ENCODE data around the gene TBATA.
A peak's percentile ranks its signal among the peaks of the same experiment; 100 is the strongest.

The TBATA gene

DNA sequence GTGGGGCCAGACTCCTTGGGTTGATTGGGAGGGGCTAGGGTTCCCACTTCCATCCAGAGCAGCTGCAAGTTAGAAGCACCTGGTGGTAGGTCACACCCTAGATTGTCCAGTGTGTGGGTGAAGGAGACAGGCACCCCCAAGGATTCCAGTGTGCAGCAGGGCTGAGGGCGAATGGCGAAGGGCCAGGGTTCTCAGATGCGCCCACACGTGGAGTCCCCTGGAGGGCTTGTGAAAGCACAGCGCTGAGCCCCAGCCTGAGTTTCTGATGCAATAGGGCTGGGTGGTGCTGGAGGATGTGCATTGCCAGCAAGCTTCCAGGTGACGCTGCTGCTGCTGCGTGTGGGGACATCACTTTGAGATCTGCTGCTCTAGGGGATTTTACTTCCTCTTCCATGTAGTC, 25.4 kb downstream of the TBATA start:
- DNase-seq: peak; percentile 48

DNA sequence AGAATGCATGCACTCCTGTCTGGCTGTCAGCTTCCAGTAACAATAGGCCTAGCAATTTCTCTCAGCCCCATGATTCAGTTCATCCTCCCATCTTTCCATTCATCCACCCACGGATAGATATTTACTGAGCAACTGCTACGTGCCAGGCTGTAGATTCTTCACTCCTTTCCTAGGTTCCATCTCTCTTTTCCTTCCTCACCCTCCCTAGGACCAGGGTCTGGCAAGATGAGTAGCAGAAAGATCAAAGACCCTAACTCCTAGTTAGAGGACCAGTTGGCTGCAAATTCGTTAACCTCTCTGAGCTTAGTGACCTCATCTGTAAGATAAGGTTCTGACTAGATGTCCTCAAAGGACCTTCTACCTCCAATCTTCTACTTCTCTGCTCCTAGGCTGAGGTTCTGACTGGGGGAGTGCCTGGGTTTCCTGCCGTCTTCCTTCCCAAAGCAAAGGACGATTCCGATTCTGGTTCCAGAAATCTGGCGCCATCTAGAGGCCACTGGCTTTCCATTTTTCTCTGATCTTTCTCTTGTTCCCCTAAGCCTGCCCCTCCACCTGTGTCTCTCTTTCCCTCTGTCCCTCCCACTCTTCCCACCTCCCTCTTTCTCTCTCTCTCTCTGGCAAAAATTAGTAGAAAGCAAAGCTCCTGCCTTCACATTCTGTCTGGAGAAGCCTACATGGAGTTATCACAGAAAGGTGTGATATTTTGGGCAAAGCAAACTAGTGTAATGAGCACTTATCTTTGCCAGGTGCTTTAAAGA, 26.2 kb downstream of the TBATA start:
- peak; percentile 79 for DNase-seq

DNA sequence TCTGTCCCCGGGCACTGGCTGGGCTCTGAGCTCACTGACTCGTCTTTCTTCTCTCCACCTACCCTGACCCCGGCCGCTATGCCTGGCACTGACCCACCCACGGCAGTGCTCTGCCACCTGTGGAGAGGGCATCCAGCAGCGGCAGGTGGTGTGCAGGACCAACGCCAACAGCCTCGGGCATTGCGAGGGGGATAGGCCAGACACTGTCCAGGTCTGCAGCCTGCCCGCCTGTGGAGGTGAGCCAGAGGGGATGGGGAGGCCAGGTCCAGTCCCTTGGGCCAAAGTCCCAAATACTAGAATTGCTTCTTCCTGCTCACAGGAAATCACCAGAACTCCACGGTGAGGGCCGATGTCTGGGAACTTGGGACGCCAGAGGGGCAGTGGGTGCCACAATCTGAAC, 27.3 kb downstream of the TBATA start:
- DNase-seq: no peak

DNA sequence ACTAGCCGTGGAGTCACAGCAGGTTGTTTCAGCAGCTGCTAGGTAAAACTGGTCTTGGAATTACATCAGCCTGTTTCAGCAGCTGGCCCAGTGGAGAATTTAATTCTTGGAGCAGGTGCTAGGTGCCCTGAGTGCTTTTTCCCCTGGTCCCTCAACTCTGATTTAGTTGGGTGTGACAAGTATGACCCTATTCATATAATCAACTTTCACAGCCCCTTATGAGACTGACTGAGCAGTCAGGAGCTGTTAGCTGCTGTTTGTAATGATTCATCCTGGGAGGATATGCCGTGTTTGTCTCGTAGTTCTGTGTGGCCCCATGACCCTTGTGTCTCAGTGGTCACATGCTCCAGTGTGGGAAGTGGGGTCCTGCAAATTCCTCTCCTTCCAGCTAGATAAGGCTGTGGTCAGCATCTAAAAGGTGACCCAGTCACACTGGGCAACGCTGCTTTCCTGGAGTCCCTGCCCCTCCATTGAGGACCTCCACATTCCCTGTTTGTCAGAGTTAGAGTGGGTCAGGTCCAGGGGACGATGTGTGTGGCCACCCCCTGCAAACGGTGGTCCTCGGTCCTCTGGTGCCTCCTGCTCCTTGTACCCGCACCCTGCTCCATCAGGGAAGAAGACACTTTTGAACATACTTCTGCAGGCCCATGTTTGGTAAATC, 28.3 kb downstream of the TBATA start:
- DNase-seq: no peak

DNA sequence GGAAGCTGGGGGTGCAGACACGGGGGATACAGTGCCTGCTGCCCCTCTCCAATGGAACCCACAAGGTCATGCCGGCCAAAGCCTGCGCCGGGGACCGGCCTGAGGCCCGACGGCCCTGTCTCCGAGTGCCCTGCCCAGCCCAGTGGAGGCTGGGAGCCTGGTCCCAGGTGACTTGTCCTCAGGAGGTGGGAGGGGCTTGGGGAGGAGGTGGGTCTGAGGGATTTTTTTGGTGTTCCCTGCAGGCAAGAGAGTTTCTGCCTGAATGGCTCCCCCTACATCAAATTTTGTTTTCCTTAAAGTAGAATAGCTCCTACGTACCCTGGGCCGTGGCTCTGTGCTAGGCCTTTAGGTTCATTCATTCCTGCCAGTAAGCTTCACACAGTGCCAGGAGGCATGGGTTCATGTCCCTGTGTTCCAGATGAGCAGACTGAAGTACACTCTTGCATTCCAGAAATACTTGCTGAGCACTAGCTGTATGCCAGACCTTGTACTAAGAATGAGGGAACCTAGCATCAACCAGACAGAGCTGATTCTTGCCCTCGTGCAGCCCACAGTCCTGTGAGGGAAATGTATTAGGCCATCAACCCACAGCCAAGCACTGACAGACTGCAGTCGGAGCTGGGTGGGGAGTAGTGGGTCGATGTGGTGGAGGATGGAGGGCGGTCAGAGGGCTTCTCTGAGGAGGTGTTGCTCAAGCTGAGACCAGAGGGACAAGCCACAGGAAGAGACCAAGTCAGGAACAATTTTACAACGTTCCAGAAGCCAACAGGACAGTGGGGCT, 31.1 kb downstream of the TBATA start:
- DNase-seq: no peak

DNA sequence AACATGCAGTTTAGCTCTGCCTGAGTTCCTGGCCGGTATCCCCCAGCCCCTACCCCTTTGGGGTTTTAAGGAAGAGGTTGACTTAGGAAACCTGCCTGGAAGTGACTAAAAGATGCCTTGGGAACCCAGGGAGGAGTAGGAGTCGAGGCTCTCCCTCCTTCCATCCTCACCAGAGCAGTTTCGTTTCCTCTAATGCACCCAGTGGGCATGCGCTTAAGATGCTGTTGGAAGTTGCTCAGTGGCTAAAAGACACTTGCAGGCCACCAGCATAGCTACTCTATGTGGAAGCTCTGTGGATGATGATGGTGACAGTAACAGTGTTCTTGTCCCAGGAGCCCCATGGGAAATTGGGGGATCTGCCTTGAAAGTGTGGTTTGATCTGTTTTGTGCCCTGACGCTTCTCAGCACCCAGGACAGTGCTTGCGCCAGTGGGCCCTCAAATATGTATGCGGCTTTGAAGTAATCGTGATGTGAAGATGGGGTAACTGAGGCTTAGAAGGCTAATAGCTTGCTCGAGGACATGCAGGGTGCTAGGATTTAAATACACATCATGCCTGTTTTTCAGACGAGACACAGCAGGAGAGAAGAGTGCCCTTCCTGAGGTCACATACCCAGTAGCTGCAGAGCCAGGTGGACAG, 32.0 kb downstream of the TBATA start:
- DNase-seq: no peak

DNA sequence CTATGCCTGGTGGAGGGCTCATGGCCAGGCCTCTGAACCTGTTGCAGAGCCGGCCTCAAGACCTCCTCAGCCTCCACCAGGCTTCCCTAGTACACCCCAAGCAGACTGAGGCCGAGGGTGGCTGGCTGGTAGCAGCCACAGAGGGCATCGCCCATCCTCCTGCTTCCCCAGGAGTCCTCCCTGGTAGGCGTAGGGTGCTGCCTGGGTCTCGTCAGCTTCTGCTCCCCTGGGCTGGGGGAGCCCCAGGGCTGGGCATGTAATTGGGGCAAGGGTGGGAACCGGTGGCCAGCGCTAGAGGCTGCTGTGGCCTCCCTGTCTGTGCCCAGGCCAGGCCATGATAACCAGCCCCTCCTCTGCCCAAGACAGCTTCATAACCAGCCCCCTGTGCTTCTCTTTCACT, 32.6 kb downstream of the TBATA start:
- no peak for DNase-seq

DNA sequence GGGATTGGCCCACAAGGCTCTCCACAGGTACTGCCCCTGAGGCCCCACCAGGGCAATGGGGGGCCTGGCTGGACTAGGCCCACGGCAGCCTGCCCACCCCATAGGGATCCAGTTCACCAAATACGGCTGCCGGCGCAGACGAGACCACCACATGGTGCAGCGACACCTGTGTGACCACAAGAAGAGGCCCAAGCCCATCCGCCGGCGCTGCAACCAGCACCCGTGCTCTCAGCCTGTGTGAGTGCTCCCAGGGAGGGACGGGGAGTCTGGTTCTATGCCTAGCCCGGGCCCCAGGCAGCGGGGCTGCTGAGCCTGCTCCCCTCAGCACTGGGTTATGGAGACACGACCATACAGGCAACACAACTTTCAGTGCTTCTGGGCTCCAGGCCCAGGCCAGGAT, 33.2 kb downstream of the TBATA start:
- DNase-seq: no peak

DNA sequence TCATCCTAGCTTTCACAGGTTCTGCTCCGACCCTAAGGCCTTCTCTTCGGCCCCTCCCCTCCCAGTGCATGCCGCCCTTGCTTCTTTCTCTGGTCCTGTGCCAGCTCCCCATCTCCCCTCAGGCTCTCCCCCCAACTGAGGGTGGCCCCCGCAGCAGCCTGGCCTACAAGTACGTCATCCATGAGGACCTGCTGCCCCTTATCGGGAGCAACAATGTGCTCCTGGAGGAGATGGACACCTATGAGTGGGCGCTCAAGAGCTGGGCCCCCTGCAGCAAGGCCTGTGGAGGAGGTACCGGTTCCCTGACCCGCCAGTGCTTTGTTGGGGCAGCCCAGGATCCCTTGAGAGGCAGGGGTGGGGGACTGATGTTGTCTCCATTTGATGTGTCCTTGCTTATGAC, 33.8 kb downstream of the TBATA start:
- no peak for DNase-seq

DNA sequence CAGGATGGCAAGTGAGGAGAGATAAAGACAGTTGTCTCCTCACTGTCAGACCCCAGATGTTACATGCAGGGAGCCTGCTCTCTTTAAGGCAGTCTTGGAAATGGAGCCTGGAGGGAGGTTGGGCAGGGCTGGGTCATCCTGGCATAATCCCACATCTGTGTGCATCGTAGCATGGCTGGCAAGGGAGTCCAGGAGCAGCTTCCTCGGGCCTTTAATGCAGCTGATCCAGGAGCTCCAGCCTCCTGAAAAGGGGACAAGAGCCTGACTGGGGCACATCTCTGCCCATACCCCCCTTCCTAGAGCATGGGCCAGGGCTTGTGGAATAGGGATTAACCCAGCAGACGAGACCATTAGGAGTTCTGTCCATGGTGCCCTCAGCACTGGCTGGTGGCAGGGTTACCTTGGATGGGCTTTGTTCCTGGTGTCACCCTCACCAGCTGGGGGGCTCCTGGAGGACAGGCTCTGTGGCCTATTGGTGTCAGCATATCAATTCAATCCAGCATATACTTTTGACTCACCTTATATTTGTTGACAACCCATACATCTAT, 34.9 kb downstream of the TBATA start:
- DNase-seq: no peak

DNA sequence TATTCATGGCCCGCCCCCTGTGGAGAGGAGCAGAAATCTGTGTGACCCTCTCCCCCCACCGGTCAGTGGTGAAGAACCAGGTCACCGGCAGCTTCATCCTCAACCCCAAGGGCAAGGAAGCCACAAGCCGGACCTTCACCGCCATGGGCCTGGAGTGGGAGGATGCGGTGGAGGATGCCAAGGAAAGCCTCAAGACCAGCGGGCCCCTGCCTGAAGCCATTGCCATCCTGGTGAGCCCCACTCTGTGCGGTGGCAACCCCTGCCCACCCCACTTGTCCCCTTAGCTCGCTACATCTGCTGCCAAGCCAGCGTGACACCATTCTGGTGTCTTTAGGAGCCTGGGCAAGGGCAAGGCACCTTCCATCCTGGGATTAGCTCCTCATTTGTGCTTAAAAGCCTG, 35.4 kb downstream of the TBATA start:
- DNase-seq: no peak

DNA sequence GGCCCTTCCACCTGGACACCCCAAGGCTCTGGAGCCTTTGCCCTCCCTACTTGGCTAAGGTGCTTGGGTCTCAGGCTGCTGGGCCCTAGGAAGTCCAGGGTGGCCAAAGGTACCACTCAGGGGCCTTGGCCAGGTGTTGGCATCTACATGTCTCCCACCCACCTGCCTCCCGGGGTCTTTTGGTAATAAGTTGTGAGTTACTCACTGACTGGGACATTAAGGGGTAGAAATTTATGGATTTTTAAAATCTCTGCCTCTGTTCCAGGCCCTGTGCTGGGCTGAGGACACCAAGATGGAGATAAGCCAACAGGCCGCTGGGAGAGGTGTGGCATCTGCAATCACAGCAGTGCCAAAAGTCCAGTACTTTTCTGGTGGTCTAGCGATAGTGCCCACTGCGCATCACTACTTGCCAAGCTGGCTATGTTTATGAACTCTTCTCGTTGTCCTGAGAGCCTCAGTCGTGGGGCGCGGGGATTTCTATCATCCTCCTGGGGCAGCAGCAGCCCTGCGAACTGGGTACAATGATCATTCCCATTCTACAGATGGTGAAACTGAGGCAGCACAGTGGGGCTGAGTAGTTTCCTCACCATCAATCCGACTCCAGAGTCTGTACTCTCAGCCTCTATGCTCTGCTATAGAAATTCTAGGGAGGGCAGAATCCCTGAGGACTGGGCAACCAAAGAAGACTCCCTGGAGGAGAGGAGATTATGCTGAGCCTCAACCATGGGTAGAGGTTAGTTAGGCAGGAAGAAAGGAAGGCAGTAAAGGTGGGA, 36.2 kb downstream of the TBATA start:
- no peak for DNase-seq

DNA sequence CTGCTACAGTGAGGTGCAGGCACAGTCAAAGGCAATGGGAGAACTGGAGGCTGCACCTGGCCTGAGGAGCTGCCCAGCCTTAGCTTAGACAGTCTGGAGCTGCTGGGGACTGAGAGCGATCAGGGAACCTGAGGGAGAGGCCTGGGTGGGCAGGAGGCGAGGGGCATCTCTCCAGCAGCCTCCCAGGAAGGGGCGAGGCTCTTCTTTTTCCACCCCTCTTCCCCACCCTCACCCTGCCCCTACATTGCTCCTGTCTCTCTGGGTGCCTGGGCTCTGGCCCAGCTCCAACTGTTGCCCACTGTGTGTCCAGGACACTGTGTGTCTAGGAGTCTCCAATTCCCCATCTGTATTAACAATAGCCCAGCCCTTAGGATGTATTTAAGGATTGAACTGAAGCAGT, 36.9 kb downstream of the TBATA start:
- no peak for DNase-seq

DNA sequence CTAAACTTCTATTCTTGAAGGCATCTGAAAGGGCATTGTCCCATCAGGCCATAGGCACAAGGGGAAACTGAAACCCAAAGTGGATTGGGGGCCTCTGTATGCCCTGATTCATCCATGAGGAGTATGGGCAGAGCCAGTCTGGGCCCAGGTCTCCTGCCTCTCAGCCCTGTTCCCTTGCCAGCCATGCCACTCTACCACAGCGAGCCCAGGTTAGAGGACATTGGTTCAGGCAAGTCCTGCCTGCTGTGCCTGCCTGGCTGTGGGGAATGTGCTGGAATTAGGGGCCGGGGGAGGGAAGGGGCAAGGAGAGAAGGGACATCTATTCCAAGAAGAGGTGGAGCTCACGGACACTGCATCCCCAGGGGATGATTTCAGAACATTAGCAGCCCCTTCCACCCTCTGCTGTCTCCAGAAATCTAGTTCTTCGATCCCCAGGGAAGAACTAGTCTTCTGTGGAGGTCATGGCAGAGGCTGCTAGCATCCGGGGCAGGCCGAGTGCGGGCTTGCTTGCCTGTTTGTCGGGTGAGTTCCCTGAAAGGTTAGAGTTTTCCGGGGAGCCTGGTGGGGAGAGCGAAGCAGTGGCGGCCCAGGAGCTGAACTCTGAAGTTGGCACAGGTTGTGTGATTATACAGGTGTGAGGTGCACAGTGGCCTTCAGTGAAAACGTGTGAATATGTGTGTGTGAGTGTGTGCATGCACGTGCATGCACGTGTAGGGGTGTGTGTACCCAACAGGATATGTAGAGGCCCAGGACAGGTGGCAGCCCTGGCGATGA, 37.8 kb downstream of the TBATA start:
- no peak for DNase-seq

DNA sequence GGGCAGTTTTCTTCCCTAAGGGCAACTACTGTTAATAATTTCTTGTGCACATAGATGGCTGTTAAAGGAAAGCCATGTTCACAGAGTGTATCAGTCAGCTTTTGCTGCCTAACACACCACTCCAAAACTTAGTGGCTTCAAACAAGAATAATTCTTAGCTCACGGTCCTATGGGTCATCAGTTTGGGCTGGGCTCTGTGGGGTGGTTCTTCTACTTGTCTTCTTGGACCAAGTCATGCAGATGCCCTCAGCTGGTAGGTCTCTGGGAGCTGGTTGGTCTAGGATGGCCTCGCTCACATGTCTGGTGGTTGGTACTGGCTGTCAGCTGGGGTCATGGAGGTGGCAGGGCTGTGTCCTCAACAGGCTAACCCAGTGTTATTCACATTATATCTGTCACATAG, 39.6 kb downstream of the TBATA start:
- no peak for DNase-seq

DNA sequence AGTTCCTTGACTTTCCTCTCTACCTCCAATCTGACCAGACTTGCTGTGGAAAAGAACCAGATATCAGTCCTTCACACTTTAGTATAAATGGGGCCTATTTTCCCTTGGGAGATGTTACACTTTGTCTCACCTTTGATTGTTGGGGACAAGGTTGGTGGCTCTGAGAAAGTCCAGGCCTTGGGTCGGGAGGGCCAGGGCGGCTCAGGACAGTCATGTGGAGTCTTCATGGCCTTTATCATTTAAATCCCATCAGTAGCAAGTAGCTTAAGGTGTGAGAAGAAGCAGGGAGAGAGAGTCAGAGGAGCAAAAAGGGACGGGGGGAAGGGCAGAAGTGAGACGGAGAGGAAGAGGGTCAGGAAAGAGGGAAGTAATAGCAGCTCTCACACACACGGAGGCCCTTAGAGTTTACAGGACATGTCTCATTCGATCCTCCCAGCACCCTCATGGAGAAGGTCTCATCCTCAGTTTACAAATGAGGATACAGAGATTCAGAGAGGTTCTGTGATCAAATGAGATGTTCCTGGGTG, 40.5 kb downstream of the TBATA start:
- DNase-seq: no peak

DNA sequence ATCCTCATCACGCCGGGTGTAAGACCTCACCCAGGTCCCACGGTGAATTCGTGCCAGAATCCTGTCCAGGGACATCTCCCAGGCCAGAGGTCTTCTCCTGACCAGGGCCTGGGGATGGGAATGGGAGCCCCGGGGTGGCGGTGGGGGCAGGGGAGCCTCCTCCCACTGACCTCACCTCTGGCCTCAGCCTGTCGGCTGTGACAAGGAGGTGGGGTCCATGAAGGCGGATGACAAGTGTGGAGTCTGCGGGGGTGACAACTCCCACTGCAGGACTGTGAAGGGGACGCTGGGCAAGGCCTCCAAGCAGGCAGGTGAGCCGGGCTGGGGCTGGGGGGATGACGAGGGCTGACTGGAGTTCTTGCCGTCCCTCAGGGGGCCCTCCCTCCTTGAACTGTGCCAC, 41.3 kb downstream of the TBATA start:
- DNase-seq: no peak

DNA sequence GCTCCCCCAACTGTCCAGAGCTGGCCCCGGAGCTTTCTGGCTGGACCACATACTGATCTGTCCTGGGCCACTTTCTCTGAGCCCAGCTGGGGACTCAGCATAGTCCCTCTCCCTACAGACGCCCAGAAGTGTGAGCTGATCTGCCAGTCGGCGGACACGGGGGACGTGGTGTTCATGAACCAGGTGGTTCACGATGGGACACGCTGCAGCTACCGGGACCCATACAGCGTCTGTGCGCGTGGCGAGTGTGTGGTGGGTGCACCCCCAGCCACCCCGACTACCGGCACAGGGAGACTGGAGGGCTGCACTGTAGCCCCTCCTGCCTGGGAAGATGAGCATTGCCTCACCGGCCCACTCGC, 41.8 kb downstream of the TBATA start:
- DNase-seq: no peak

DNA sequence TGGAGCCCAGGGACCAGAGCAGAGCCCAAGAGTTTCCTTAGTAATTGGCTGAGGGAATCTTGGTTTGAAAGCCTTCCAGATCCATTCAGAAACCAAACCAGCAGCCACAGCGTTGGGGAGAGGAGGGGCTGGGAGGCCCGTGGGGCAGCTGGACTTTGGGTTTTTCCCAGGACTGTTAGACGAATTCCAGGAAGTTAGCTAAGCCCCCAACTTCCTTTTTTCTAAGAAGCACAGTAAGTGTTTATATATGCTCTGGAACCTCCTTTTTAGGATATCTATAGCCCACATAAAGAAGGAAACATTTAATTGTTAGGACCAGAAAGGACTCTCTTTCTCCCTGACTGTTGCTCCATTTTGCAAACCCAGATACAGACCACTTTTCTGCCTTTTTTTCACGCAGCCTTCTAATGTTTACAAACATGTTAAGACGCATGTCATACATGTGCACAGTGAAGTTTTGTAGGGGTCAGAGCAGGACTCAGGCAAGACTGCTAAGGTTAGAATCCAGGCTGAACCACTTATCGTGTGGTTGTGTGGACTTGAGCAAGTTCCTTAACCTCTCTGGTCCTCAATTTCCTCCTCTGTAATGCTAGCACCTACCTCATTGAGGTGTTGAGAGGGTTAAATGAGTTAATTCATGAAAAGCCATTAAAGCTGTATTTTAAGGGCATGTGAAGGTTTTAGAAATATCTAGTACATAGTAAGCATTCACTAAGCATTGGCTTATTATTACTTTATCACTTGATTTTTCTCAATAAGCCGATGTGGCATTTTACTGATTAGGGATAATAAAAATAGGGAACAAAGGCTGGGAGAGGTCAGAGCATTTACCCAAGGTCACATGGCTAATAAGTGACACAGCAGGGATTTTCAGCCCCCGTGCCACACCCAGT, 42.4 kb downstream of the TBATA start:
- DNase-seq: no peak
